ENCODE data around the gene TMEM202. TPM values are rescaled to one million over a fixed set of nuclear protein-coding genes. Genes with fewer than 3 reads are reported as not detected.

TMEM202 gene
- total RNA-seq, 1 experiment from 2014 or later, result not detected

Other genes with a start within 250 kb of the TMEM202 start
- 0.16 TPM in 1 of 2 replicates, not detected in the other for gene GRAMD2A, start 200.5 kb upstream of the TMEM202 start, total RNA-seq (2014; rRNA removed; shearing (Covaris generic))
- gene PKM, start 167.1 kb upstream of the TMEM202 start, total RNA-seq (2014; rRNA removed; shearing (Covaris generic)), result 1,365 and 1,516 TPM in 2 replicates
- gene PARP6, start 125.8 kb upstream of the TMEM202 start, total RNA-seq (2014; rRNA removed; shearing (Covaris generic)), result 18.8 and 35.6 TPM in 2 replicates
- gene CELF6, start 78.1 kb upstream of the TMEM202 start, total RNA-seq (2014; rRNA removed; shearing (Covaris generic)), result 0.08 TPM in 1 of 2 replicates, not detected in the other
- gene HEXA, start 22.3 kb upstream of the TMEM202 start, total RNA-seq (2014; rRNA removed; shearing (Covaris generic)), result 58.5 and 90.0 TPM in 2 replicates
- gene ARIH1, start 76.0 kb downstream of the TMEM202 start, total RNA-seq (2014; rRNA removed; shearing (Covaris generic)), result 27.8 and 36.6 TPM in 2 replicates